HepG2 (cell line): ENCODE results near the gene VPS18.

Experiments used
- ETV6 ChIP-seq: sonication (generic); formaldehyde crosslinking; conservative IDR thresholded peaks from 2 replicates; pipeline ENCODE4 v1.4.0; 2020; ENCODE audit warnings: missing genetic modification reagents
- EZH2 ChIP-seq: conservative IDR thresholded peaks from 2 replicates; pipeline ENCODE4 v1.6.1; 2012; ENCODE audit warnings: mild to moderate bottlenecking, low read depth, low read length, moderate library complexity
- HNRNPLL ChIP-seq: fragments of 200-400 bp; formaldehyde crosslinking; IDR thresholded peaks from 2 replicates; pipeline ENCODE4 v1.6.1; 2017; ENCODE audit warnings: mild to moderate bottlenecking, low read depth, low read length; ENCODE audit not compliant: poor library complexity, severe bottlenecking
- NKX3-1 ChIP-seq: sonication (generic); formaldehyde crosslinking; IDR thresholded peaks from 2 replicates; pipeline ENCODE4 v1.5.0; 2020; ENCODE audit warnings: missing genetic modification reagents
- POLR2A ChIP-seq, 2 experiments: IDR thresholded peaks; 2 replicates each; pipeline ENCODE4 v1.6.1; 2011; ENCODE audit warnings: low read depth in 2 of 2, low read length in 2 of 2, mild to moderate bottlenecking in 1 of 2, moderate library complexity in 1 of 2; ENCODE audit not compliant: insufficient read depth in 1 of 2
- RAD51 ChIP-seq: fragments of 450-650 bp; IDR thresholded peaks from 2 replicates; pipeline ENCODE4 v1.6.1; 2016; ENCODE audit warnings: borderline replicate concordance
- REXO4 ChIP-seq: sonication (generic); formaldehyde crosslinking; IDR thresholded peaks from 2 replicates; pipeline ENCODE4 v1.8.0; 2022; ENCODE audit warnings: missing genetic modification reagents, mild to moderate bottlenecking, borderline replicate concordance
- ZNF12 ChIP-seq: sonication (generic); formaldehyde crosslinking; IDR thresholded peaks from 2 replicates; pipeline ENCODE4 v1.5.0; 2020; ENCODE audit warnings: missing genetic modification reagents
- TF ChIP-seq, protein P1 (sequence below): sonication (generic); formaldehyde crosslinking; IDR thresholded peaks from 2 replicates; pipeline ENCODE4 v1.5.0; 2020; ENCODE audit warnings: mild to moderate bottlenecking, missing genetic modification reagents, moderate library complexity
- TF ChIP-seq, protein P2 (sequence below): sonication (generic); formaldehyde crosslinking; IDR thresholded peaks from 2 replicates; pipeline ENCODE4 v1.4.0; 2020; ENCODE audit warnings: missing genetic modification reagents
- TF ChIP-seq, protein P3 (sequence below): sonication (generic); formaldehyde crosslinking; IDR thresholded peaks from 2 replicates; pipeline ENCODE4 v1.4.0; 2020; ENCODE audit warnings: missing genetic modification reagents

DNA sequence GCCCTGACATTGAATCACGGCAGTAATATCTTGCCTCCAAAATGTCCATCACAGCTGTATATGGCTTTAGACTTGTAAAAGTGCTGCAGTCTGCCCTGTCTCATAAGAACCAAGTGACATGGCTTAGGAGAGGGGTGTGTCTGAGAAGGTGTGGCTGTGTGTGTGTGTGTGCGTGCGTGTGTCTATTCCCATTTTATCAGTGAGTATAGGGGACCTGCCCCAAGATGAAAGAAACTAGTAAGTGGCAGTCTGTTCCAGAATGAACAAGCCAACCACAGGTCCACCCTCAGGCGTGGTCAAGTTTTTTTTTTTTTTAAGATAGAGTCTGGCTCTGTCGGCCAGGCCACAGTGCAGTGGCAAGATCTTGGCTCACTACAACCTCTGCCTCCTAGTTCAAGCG is 14.6 kb upstream of the VPS18 start:
- no peak for TF ChIP-seq ZNF12
- TF ChIP-seq REXO4 (CRISPR knock-in tag) = no peak
- TF ChIP-seq, protein P1, sequence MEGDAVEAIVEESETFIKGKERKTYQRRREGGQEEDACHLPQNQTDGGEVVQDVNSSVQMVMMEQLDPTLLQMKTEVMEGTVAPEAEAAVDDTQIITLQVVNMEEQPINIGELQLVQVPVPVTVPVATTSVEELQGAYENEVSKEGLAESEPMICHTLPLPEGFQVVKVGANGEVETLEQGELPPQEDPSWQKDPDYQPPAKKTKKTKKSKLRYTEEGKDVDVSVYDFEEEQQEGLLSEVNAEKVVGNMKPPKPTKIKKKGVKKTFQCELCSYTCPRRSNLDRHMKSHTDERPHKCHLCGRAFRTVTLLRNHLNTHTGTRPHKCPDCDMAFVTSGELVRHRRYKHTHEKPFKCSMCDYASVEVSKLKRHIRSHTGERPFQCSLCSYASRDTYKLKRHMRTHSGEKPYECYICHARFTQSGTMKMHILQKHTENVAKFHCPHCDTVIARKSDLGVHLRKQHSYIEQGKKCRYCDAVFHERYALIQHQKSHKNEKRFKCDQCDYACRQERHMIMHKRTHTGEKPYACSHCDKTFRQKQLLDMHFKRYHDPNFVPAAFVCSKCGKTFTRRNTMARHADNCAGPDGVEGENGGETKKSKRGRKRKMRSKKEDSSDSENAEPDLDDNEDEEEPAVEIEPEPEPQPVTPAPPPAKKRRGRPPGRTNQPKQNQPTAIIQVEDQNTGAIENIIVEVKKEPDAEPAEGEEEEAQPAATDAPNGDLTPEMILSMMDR (CRISPR knock-in tag) = no peak
- TF ChIP-seq RAD51 = no peak
- TF ChIP-seq POLR2A (IDR thresholded peaks at IDR 0.05; ENCODE audit: insufficient read depth in 1 of 2, low read depth in 2 of 2, low read length in 2 of 2) = no peak
- TF ChIP-seq, protein P2, sequence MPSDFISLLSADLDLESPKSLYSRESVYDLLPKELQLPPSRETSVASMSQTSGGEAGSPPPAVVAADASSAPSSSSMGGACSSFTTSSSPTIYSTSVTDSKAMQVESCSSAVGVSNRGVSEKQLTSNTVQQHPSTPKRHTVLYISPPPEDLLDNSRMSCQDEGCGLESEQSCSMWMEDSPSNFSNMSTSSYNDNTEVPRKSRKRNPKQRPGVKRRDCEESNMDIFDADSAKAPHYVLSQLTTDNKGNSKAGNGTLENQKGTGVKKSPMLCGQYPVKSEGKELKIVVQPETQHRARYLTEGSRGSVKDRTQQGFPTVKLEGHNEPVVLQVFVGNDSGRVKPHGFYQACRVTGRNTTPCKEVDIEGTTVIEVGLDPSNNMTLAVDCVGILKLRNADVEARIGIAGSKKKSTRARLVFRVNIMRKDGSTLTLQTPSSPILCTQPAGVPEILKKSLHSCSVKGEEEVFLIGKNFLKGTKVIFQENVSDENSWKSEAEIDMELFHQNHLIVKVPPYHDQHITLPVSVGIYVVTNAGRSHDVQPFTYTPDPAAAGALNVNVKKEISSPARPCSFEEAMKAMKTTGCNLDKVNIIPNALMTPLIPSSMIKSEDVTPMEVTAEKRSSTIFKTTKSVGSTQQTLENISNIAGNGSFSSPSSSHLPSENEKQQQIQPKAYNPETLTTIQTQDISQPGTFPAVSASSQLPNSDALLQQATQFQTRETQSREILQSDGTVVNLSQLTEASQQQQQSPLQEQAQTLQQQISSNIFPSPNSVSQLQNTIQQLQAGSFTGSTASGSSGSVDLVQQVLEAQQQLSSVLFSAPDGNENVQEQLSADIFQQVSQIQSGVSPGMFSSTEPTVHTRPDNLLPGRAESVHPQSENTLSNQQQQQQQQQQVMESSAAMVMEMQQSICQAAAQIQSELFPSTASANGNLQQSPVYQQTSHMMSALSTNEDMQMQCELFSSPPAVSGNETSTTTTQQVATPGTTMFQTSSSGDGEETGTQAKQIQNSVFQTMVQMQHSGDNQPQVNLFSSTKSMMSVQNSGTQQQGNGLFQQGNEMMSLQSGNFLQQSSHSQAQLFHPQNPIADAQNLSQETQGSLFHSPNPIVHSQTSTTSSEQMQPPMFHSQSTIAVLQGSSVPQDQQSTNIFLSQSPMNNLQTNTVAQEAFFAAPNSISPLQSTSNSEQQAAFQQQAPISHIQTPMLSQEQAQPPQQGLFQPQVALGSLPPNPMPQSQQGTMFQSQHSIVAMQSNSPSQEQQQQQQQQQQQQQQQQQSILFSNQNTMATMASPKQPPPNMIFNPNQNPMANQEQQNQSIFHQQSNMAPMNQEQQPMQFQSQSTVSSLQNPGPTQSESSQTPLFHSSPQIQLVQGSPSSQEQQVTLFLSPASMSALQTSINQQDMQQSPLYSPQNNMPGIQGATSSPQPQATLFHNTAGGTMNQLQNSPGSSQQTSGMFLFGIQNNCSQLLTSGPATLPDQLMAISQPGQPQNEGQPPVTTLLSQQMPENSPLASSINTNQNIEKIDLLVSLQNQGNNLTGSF (CRISPR knock-in tag) = no peak
- TF ChIP-seq HNRNPLL = no peak
- TF ChIP-seq, protein P3, sequence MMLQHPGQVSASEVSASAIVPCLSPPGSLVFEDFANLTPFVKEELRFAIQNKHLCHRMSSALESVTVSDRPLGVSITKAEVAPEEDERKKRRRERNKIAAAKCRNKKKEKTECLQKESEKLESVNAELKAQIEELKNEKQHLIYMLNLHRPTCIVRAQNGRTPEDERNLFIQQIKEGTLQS (CRISPR knock-in tag) = no peak
- TF ChIP-seq NKX3-1 (CRISPR knock-in tag) = no peak
- no peak for TF ChIP-seq ETV6 (CRISPR knock-in tag)
- TF ChIP-seq EZH2 = no peak
